ENCODE measurements around the gene PTPRQ.

The PTPRQ gene

GRCh38 chr12:80707126-80707829 lies 263.2 kb downstream of the PTPRQ start, which contains the start of gene MYF6:
TSS of gene MYF6 (plus strand) at chr12:80707634. CDS start at chr12:80707720, 86 bp downstream.
- DNase-seq (ENCODE audit: low read depth) = no peak
- TF ChIP-seq CTCF (conservative IDR thresholded peaks at IDR 0.05; ENCODE audit: low read depth, low read length) = no peak
- H3K4me3 ChIP-seq (ENCODE audit: low read length) = peak within 1 kb of the TSS; percentile 40

- peak overlapping the region; percentile 40 for H3K4me3 ChIP-seq (ENCODE audit: low read length)
- no peak for DNase-seq (ENCODE audit: low read depth)
- TF ChIP-seq CTCF (conservative IDR thresholded peaks at IDR 0.05; ENCODE audit: low read depth, low read length) = no peak
Observed at GRCh38 chr12:80707830-80708258, 263.8 kb downstream of the PTPRQ start.

GRCh38 chr12:80708259-80708974 lies 264.4 kb downstream of the PTPRQ start:
- DNase-seq (ENCODE audit: low read depth) = no peak
- H3K4me3 ChIP-seq (ENCODE audit: low read length) = peak overlapping the region; percentile 40
- no peak for TF ChIP-seq CTCF (conservative IDR thresholded peaks at IDR 0.05; ENCODE audit: low read depth, low read length)

GRCh38 chr12:80708975-80709328 lies 264.9 kb downstream of the PTPRQ start:
- TF ChIP-seq CTCF (conservative IDR thresholded peaks at IDR 0.05; ENCODE audit: low read depth, low read length) = no peak
- no peak for DNase-seq (ENCODE audit: low read depth)
- H3K4me3 ChIP-seq (ENCODE audit: low read length) = peak overlapping the region; percentile 40

GRCh38 chr12:80709811-80710726 lies 266.0 kb downstream of the PTPRQ start:
- H3K4me3 ChIP-seq (ENCODE audit: low read length) = no peak overlapping the region
- DNase-seq (ENCODE audit: low read depth) = no peak
- TF ChIP-seq CTCF (conservative IDR thresholded peaks at IDR 0.05; ENCODE audit: low read depth, low read length) = peak; percentile 52

- TF ChIP-seq CTCF (conservative IDR thresholded peaks at IDR 0.05; ENCODE audit: low read depth, low read length) = no peak
- H3K4me3 ChIP-seq (ENCODE audit: low read length) = no peak overlapping the region
- no peak for DNase-seq (ENCODE audit: low read depth)
Observed at GRCh38 chr12:80710727-80711449, 266.9 kb downstream of the PTPRQ start.

Data from retinal pigment epithelial cell (primary cell).